ENCODE measurements around the gene ERGIC3.

The ERGIC3 gene

DNA sequence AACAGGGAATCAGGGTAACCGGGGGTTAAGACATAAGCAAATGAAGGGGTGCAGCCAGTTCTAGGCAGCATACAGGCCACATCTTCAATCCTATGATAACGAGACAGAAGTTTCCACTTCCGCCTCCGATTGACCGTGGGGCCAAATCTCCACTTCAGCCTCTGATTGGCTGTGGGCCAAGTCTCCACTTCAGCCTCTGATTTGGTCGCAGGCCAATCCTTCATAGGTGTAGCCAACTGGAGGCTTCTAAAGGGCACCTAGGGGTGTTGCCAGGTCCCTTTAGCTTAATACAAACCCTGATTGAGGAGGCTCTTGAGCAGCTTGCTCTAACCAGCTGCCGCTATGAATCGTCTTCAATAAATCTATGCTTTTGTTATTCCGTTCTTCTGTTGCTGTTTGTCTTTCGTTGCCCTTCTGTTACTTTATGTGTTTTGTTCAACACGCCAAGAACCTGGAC is 2.1 kb upstream of the ERGIC3 start (continued):
- no peak for TF ChIP-seq ZFP30 (CRISPR knock-in tag; IDR thresholded peaks at IDR 0.05)
- TF ChIP-seq, protein P1, sequence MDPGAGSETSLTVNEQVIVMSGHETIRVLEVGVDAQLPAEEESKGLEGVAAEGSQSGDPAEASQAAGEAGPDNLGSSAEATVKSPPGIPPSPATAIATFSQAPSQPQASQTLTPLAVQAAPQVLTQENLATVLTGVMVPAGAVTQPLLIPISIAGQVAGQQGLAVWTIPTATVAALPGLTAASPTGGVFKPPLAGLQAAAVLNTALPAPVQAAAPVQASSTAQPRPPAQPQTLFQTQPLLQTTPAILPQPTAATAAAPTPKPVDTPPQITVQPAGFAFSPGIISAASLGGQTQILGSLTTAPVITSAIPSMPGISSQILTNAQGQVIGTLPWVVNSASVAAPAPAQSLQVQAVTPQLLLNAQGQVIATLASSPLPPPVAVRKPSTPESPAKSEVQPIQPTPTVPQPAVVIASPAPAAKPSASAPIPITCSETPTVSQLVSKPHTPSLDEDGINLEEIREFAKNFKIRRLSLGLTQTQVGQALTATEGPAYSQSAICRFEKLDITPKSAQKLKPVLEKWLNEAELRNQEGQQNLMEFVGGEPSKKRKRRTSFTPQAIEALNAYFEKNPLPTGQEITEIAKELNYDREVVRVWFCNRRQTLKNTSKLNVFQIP (CRISPR knock-in tag; IDR thresholded peaks at IDR 0.05; ENCODE audit: borderline replicate concordance, low read depth) = no peak

DNA sequence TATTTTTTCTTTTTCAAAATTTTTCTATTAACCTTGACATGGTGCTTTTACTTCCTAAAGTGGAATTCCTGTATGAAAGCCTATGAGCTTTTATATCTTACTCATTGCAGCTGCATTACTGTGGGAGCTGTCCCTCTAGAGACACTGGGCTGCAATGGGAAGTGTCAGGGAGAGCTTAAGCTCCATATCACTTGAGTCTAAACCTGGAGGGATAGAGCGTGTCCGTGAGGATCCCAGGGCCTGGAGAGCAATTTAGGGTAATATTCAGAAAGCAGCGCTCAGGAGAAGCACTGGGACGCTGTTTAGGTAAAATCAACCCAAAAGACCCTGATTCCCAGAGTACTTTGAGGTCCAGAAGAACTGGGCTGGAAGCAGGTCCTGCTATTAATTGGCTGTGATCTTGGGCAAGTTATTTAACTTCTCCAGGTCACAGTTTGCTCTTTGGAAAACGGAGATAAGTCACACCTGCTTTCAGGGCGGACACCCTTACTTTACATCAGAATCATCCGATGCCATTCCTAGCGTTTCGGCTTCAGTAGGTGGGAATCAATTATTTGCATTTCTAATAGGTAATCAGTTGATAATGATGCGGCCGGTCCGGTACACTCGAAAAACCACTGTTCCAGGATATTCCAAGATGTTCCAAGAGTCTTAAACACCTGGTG is 628 bp upstream of the ERGIC3 start:
- TF ChIP-seq ARNTL (CRISPR knock-in tag; IDR thresholded peaks at IDR 0.05; ENCODE audit: borderline replicate concordance, low read depth) (no peak), SNAI2 (CRISPR knock-in tag; IDR thresholded peaks at IDR 0.05) (no peak), ZNF8 (CRISPR knock-in tag; IDR thresholded peaks at IDR 0.05) (no peak), ISL1 (CRISPR knock-in tag; IDR thresholded peaks at IDR 0.05) (no peak), ZFP3 (CRISPR knock-in tag; IDR thresholded peaks at IDR 0.05) (no peak), PPARA (CRISPR knock-in tag; IDR thresholded peaks at IDR 0.05; ENCODE audit: borderline replicate concordance) (no peak), ZNF565 (CRISPR knock-in tag; conservative IDR thresholded peaks at IDR 0.05; ENCODE audit: low read depth) (no peak), TOX (CRISPR knock-in tag; IDR thresholded peaks at IDR 0.05; ENCODE audit: borderline replicate concordance) (no peak), ZFP30 (CRISPR knock-in tag; IDR thresholded peaks at IDR 0.05) (no peak)
- TF ChIP-seq, protein P2, sequence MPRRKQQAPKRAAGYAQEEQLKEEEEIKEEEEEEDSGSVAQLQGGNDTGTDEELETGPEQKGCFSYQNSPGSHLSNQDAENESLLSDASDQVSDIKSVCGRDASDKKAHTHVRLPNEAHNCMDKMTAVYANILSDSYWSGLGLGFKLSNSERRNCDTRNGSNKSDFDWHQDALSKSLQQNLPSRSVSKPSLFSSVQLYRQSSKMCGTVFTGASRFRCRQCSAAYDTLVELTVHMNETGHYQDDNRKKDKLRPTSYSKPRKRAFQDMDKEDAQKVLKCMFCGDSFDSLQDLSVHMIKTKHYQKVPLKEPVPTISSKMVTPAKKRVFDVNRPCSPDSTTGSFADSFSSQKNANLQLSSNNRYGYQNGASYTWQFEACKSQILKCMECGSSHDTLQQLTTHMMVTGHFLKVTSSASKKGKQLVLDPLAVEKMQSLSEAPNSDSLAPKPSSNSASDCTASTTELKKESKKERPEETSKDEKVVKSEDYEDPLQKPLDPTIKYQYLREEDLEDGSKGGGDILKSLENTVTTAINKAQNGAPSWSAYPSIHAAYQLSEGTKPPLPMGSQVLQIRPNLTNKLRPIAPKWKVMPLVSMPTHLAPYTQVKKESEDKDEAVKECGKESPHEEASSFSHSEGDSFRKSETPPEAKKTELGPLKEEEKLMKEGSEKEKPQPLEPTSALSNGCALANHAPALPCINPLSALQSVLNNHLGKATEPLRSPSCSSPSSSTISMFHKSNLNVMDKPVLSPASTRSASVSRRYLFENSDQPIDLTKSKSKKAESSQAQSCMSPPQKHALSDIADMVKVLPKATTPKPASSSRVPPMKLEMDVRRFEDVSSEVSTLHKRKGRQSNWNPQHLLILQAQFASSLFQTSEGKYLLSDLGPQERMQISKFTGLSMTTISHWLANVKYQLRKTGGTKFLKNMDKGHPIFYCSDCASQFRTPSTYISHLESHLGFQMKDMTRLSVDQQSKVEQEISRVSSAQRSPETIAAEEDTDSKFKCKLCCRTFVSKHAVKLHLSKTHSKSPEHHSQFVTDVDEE (CRISPR knock-in tag; IDR thresholded peaks at IDR 0.05) = no peak
- TF ChIP-seq, protein P3, sequence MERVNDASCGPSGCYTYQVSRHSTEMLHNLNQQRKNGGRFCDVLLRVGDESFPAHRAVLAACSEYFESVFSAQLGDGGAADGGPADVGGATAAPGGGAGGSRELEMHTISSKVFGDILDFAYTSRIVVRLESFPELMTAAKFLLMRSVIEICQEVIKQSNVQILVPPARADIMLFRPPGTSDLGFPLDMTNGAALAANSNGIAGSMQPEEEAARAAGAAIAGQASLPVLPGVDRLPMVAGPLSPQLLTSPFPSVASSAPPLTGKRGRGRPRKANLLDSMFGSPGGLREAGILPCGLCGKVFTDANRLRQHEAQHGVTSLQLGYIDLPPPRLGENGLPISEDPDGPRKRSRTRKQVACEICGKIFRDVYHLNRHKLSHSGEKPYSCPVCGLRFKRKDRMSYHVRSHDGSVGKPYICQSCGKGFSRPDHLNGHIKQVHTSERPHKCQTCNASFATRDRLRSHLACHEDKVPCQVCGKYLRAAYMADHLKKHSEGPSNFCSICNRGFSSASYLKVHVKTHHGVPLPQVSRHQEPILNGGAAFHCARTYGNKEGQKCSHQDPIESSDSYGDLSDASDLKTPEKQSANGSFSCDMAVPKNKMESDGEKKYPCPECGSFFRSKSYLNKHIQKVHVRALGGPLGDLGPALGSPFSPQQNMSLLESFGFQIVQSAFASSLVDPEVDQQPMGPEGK (CRISPR knock-in tag; IDR thresholded peaks at IDR 0.05; ENCODE audit: borderline replicate concordance) = no peak
- TF ChIP-seq, protein P1 (CRISPR knock-in tag; IDR thresholded peaks at IDR 0.05; ENCODE audit: borderline replicate concordance, low read depth) = no peak
- TF ChIP-seq, protein P4, sequence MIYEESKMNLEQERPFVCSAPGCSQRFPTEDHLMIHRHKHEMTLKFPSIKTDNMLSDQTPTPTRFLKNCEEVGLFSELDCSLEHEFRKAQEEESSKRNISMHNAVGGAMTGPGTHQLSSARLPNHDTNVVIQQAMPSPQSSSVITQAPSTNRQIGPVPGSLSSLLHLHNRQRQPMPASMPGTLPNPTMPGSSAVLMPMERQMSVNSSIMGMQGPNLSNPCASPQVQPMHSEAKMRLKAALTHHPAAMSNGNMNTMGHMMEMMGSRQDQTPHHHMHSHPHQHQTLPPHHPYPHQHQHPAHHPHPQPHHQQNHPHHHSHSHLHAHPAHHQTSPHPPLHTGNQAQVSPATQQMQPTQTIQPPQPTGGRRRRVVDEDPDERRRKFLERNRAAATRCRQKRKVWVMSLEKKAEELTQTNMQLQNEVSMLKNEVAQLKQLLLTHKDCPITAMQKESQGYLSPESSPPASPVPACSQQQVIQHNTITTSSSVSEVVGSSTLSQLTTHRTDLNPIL (CRISPR knock-in tag; IDR thresholded peaks at IDR 0.05; ENCODE audit: low read depth) = no peak
- TF ChIP-seq, protein P5, sequence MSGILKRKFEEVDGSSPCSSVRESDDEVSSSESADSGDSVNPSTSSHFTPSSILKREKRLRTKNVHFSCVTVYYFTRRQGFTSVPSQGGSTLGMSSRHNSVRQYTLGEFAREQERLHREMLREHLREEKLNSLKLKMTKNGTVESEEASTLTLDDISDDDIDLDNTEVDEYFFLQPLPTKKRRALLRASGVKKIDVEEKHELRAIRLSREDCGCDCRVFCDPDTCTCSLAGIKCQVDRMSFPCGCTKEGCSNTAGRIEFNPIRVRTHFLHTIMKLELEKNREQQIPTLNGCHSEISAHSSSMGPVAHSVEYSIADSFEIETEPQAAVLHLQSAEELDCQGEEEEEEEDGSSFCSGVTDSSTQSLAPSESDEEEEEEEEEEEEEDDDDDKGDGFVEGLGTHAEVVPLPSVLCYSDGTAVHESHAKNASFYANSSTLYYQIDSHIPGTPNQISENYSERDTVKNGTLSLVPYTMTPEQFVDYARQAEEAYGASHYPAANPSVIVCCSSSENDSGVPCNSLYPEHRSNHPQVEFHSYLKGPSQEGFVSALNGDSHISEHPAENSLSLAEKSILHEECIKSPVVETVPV (CRISPR knock-in tag; IDR thresholded peaks at IDR 0.05) = no peak
- no peak for ATAC-seq

DNA sequence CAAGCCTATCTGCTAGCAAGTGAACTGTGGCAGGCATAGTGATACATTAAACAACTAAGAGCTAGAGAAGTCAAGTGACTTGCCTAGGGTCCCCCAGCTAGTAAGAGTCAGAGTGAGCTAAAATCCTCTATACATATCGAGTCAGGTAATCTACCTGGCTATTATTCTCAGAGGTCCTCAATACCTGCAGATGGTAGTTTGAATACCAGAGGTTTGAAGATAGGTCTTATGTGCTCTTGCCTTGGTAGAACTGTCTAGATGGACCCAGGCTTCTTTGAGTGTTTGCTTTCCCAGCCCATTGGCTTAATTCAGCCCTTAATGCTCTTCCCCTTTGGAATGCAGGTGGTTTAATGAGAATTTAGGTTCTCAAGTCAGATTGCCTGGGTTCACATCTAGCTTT is 1.1 kb downstream of the ERGIC3 start:
- no peak for ATAC-seq
- TF ChIP-seq, protein P2 (CRISPR knock-in tag; IDR thresholded peaks at IDR 0.05) = no peak
- TF ChIP-seq CSDC2 (CRISPR knock-in tag; IDR thresholded peaks at IDR 0.05) (no peak), ZNF70 (CRISPR knock-in tag; IDR thresholded peaks at IDR 0.05) (no peak)
- TF ChIP-seq, protein P4 (CRISPR knock-in tag; IDR thresholded peaks at IDR 0.05; ENCODE audit: low read depth) = no peak
